Activated CD4-positive, alpha-beta memory T cell treated with anti-CD3 and anti-CD28 coated beads for 36 hours (primary cell): ENCODE measurements around the gene CIZ1. TPM values are rescaled to one million over a fixed set of nuclear protein-coding genes. Genes with fewer than 3 reads are reported as not detected.

ENCODE experiments used
- CTCF ChIA-PET: fragments of 350-600 bp; sonication (Branson Sonifier 250); formaldehyde crosslinking; loops from one replicate; lab custom pipeline; 2021; ENCODE audit warnings: antibody characterized with exemption, inconsistent platforms; lab: Charles Lee
- POLR2A ChIA-PET: fragments of 350-600 bp; sonication (Branson Sonifier 250); formaldehyde crosslinking; loops from one replicate; lab custom pipeline; 2021; ENCODE audit warnings: antibody characterized with exemption; lab: Charles Lee
- DNase-seq: peaks from one replicate; pipeline ENCODE4 v3.0.0-alpha.2; 2020
- H3K27ac Mint-ChIP-seq: one replicate; pipeline ENCODE4 v1.8.0; 2021; ENCODE audit warnings: mixed read lengths
- H3K27me3 Mint-ChIP-seq: one replicate; pipeline ENCODE4 v1.8.0; 2021; ENCODE audit warnings: mixed read lengths
- H3K36me3 Mint-ChIP-seq: one replicate; pipeline ENCODE4 v1.8.0; 2021; ENCODE audit warnings: mixed read lengths
- H3K4me1 Mint-ChIP-seq: one replicate; pipeline ENCODE4 v1.8.0; 2021; ENCODE audit warnings: low read depth, mixed read lengths
- H3K4me3 Mint-ChIP-seq: one replicate; pipeline ENCODE4 v1.8.0; 2021; ENCODE audit warnings: mild to moderate bottlenecking, mixed read lengths
- H3K9me3 Mint-ChIP-seq: one replicate; pipeline ENCODE4 v1.8.0; 2021; ENCODE audit warnings: mixed read lengths
- intact Hi-C: fragments of 100-400 bp; cut with micrococcal nuclease; formaldehyde crosslinking; loops from one replicate; pipeline ENCODE4 v1.15.1; 2023
- total RNA-seq, 2 experiments: library from RNA; stranded (reverse); gene quantifications; one replicate each; pipeline ENCODE4 v1.2.3, GENCODE V29; 2021

The CIZ1 gene
- total RNA-seq, 2 experiments from 2014 or later, result 95.4 to 105 TPM

GRCh38 chr9:128155736-128156500 is 35.5 kb downstream of the CIZ1 start:
- Mint-ChIP-seq H3K9me3 (no peaks in the 10 kb centered on the region), H3K4me3 (no peak overlapping the region), H3K4me1 (peaks cover 8% of the 10 kb centered on the region), H3K27ac (no peak overlapping the region), H3K27me3 (no peaks in the 10 kb centered on the region), H3K36me3 (no peaks in the 10 kb centered on the region)
- DNase-seq, result no peak
- intact Hi-C loops, result no loop called here
- CTCF ChIA-PET, result interaction anchor here (1.8 kb wide), 1 partner anchor 38 kb away, joined by 7 read pairs; no protein-coding TSS in a partner anchor
- POLR2A ChIA-PET, result interaction anchor here (1.4 kb wide), 1 partner anchor 27 kb away, joined by 3 read pairs; no protein-coding TSS in a partner anchor

- CTCF ChIA-PET, result no interaction called here
- intact Hi-C loops, result no loop called here
- no peaks in the 10 kb centered on the region for H3K27me3 Mint-ChIP-seq
- no peak overlapping the region for H3K4me3 Mint-ChIP-seq
- peaks cover under 1% of the 10 kb centered on the region for H3K4me1 Mint-ChIP-seq
- H3K9me3 Mint-ChIP-seq, result no peaks in the 10 kb centered on the region
- POLR2A ChIA-PET, result no interaction called here
- no peak overlapping the region for H3K27ac Mint-ChIP-seq
- H3K36me3 Mint-ChIP-seq, result no peaks in the 10 kb centered on the region
- DNase-seq, result no peak
Observed at GRCh38 chr9:128153947-128154695, 37.3 kb downstream of the CIZ1 start.

GRCh38 chr9:128153060-128153946 is 38.1 kb downstream of the CIZ1 start:
- intact Hi-C loops, result no loop called here
- H3K27me3 Mint-ChIP-seq, result no peaks in the 10 kb centered on the region
- H3K36me3 Mint-ChIP-seq, result no peaks in the 10 kb centered on the region
- H3K4me1 Mint-ChIP-seq, result no peaks in the 10 kb centered on the region
- no peaks in the 10 kb centered on the region for H3K9me3 Mint-ChIP-seq
- no peak overlapping the region for H3K27ac Mint-ChIP-seq
- ChIA-PET CTCF (no interaction called here), POLR2A (no interaction called here)
- no peak for DNase-seq
- no peak overlapping the region for H3K4me3 Mint-ChIP-seq

- Mint-ChIP-seq H3K27me3 (no peaks in the 10 kb centered on the region), H3K4me1 (no peaks in the 10 kb centered on the region), H3K27ac (no peak overlapping the region), H3K9me3 (no peaks in the 10 kb centered on the region), H3K4me3 (no peak overlapping the region), H3K36me3 (no peaks in the 10 kb centered on the region)
- POLR2A ChIA-PET, result no interaction called here
- CTCF ChIA-PET, result interaction anchor here (0.7 kb wide), 1 partner anchor 35 kb away, joined by 3 read pairs; no protein-coding TSS in a partner anchor
- no peak for DNase-seq
- intact Hi-C loops, result no loop called here
Observed at GRCh38 chr9:128152133-128153059, 39.0 kb downstream of the CIZ1 start.

- DNase-seq, result no peak
- H3K27ac Mint-ChIP-seq, result no peak overlapping the region
- intact Hi-C loops, result no loop called here
- H3K36me3 Mint-ChIP-seq, result no peaks in the 10 kb centered on the region
- no peaks in the 10 kb centered on the region for H3K9me3 Mint-ChIP-seq
- H3K27me3 Mint-ChIP-seq, result no peaks in the 10 kb centered on the region
- ChIA-PET CTCF (interaction anchor here (1.5 kb wide), 1 partner anchor 32 kb away, joined by 4 read pairs; no protein-coding TSS in a partner anchor), POLR2A (no interaction called here)
- no peaks in the 10 kb centered on the region for H3K4me1 Mint-ChIP-seq
- H3K4me3 Mint-ChIP-seq, result no peak overlapping the region
Observed at GRCh38 chr9:128151309-128152132, 39.9 kb downstream of the CIZ1 start.

- ChIA-PET CTCF (interaction anchor here (0.7 to 1.5 kb wide), 3 partner anchors 12 to 34 kb away, joined by 3 to 6 read pairs (median 4); no protein-coding TSS in a partner anchor), POLR2A (no interaction called here)
- Mint-ChIP-seq H3K27ac (no peak overlapping the region), H3K4me1 (no peaks in the 10 kb centered on the region), H3K27me3 (no peaks in the 10 kb centered on the region), H3K9me3 (no peaks in the 10 kb centered on the region), H3K36me3 (no peaks in the 10 kb centered on the region), H3K4me3 (no peak overlapping the region)
- peak; percentile 34 for DNase-seq
- intact Hi-C loops, result no loop called here
Observed at GRCh38 chr9:128150594-128151308, 40.6 kb downstream of the CIZ1 start.

- ChIA-PET CTCF (interaction anchor here (1.5 kb wide), 2 partner anchors 33 to 34 kb away, joined by 4 to 6 read pairs; no protein-coding TSS in a partner anchor), POLR2A (no interaction called here)
- Mint-ChIP-seq H3K4me1 (no peaks in the 10 kb centered on the region), H3K36me3 (no peaks in the 10 kb centered on the region), H3K27me3 (no peaks in the 10 kb centered on the region), H3K4me3 (no peak overlapping the region), H3K27ac (no peak overlapping the region), H3K9me3 (no peaks in the 10 kb centered on the region)
- DNase-seq, result no peak
- intact Hi-C loops, result no loop called here
Observed at GRCh38 chr9:128149951-128150593, 41.3 kb downstream of the CIZ1 start.

- Mint-ChIP-seq H3K27ac (no peak within 1 kb of the TSS), H3K27me3 (no peaks in the 10 kb centered on the region), H3K36me3 (no peaks in the 10 kb centered on the region), H3K9me3 (no peaks in the 10 kb centered on the region), H3K4me1 (no peaks in the 10 kb centered on the region), H3K4me3 (no peak within 1 kb of the TSS)
- POLR2A ChIA-PET, result no interaction called here
- DNase-seq, result no peak
- intact Hi-C loops, result no loop called here
- CTCF ChIA-PET, result no interaction called here
Observed at GRCh38 chr9:128149001-128149701, 42.2 kb downstream of the CIZ1 start, which contains the start of gene LCN2. LCN2 (plus strand) TSS chr9:128149453; CDS start chr9:128149526, 73 bp downstream.

GRCh38 chr9:128148509-128149000 is 42.8 kb downstream of the CIZ1 start:
- H3K4me1 Mint-ChIP-seq, result no peaks in the 10 kb centered on the region
- H3K9me3 Mint-ChIP-seq, result no peaks in the 10 kb centered on the region
- CTCF ChIA-PET, result no interaction called here
- no peak overlapping the region for H3K27ac Mint-ChIP-seq
- POLR2A ChIA-PET, result no interaction called here
- no peak for DNase-seq
- no peak overlapping the region for H3K4me3 Mint-ChIP-seq
- H3K27me3 Mint-ChIP-seq, result no peaks in the 10 kb centered on the region
- intact Hi-C loops, result no loop called here
- no peaks in the 10 kb centered on the region for H3K36me3 Mint-ChIP-seq
